CD14-positive monocyte (primary cell): ENCODE results near the gene CNST. TPM values are rescaled to one million over a fixed set of nuclear protein-coding genes. Genes with fewer than 3 reads are reported as not detected.

Source experiments
- DNase-seq, 3 donors: peaks; one replicate each; pipeline ENCODE4 v3.0.0-alpha.2; 2011 to 2022
- H2AFZ ChIP-seq: 2 replicates; pipeline ENCODE4 v1.6.0; 2012; ENCODE audit warnings: mild to moderate bottlenecking, low read depth, low read length, inconsistent platforms; ENCODE audit not compliant: insufficient read depth, poor library complexity, severe bottlenecking
- H3K27ac ChIP-seq, 2 donors: 1 replicate in 1 of 2; 2 replicates in 1 of 2; pipeline ENCODE4 v1.5.1; 2012 to 2013; ENCODE audit warnings: low read length in 2 of 2, control low read depth in 1 of 2, inconsistent platforms in 1 of 2, low read depth in 1 of 2, mild to moderate bottlenecking in 1 of 2
- H3K27me3 ChIP-seq, 2 donors: one replicate each; pipeline versions ENCODE4 v1.6.0 to v1.6.1; 2011 to 2013; ENCODE audit warnings: low read length in 2 of 2; ENCODE audit not compliant: control insufficient read depth in 2 of 2, insufficient read depth in 2 of 2
- H3K36me3 ChIP-seq, 2 donors: replicated peaks in 1 of 2; 1 replicate in 1 of 2; 2 replicates in 1 of 2; pipeline versions ENCODE4 v1.5.1 to v1.6.1; 2012 to 2013; ENCODE audit warnings: low read length in 2 of 2, control low read depth in 1 of 2, inconsistent platforms in 1 of 2, mild to moderate bottlenecking in 1 of 2; ENCODE audit not compliant: insufficient read depth in 2 of 2, control insufficient read depth in 1 of 2
- H3K4me1 ChIP-seq, 2 donors: 1 replicate in 1 of 2; 2 replicates in 1 of 2; pipeline versions ENCODE4 v1.5.1 to v1.6.1; 2012 to 2013; ENCODE audit warnings: low read length in 2 of 2, control low read depth in 1 of 2, inconsistent platforms in 1 of 2, mild to moderate bottlenecking in 1 of 2, moderate library complexity in 1 of 2; ENCODE audit not compliant: insufficient read depth in 2 of 2, control insufficient read depth in 1 of 2
- H3K4me2 ChIP-seq: replicated peaks from 2 replicates; pipeline ENCODE3; 2012; ENCODE audit warnings: low read length, moderate library complexity, mild to moderate bottlenecking; ENCODE audit not compliant: poor library complexity, severe bottlenecking; ENCODE audit errors: extremely low read depth
- H3K4me3 ChIP-seq, 3 experiments: fragments of 200-600 bp in 1 of 3; sonication (generic) in 1 of 3; replicated peaks in 1 of 3; 1 replicate in 2 of 3; 2 replicates in 1 of 3; pipeline ENCODE4 v1.5.1; 2011 to 2013; ENCODE audit warnings: low read length in 3 of 3, mild to moderate bottlenecking in 3 of 3, control low read depth in 2 of 3, low read depth in 2 of 3, inconsistent platforms in 1 of 3, moderate library complexity in 1 of 3
- H3K79me2 ChIP-seq: 2 replicates; pipeline ENCODE4 v1.6.0; 2012; ENCODE audit warnings: mild to moderate bottlenecking, control low read depth, inconsistent platforms, low read length, moderate library complexity; ENCODE audit not compliant: insufficient read depth
- H3K9ac ChIP-seq: 2 replicates; pipeline ENCODE4 v1.6.0; 2017; ENCODE audit warnings: low read length, mild to moderate bottlenecking; ENCODE audit not compliant: insufficient read depth, poor library complexity, severe bottlenecking
- H3K9me3 ChIP-seq, 2 donors: replicated peaks in 1 of 2; 1 replicate in 1 of 2; 2 replicates in 1 of 2; pipeline versions ENCODE4 v1.5.1 to v1.6.1; 2012 to 2013; ENCODE audit warnings: low read length in 2 of 2, control low read depth in 1 of 2; ENCODE audit not compliant: control insufficient read depth in 1 of 2, insufficient read depth in 1 of 2
- H4K20me1 ChIP-seq: 2 replicates; pipeline ENCODE4 v1.6.0; 2012; ENCODE audit warnings: mild to moderate bottlenecking, low read length, control low read depth, moderate library complexity; ENCODE audit not compliant: insufficient read depth
- H3K27ac Mint-ChIP-seq, 7 donors: one replicate each; pipeline ENCODE4 v1.8.0; 2020; ENCODE audit warnings: mild to moderate bottlenecking in 7 of 7, mixed read lengths in 7 of 7, moderate library complexity in 6 of 7, inconsistent platforms in 2 of 7
- H3K27me3 Mint-ChIP-seq, 3 donors: one replicate each; pipeline ENCODE4 v1.8.0; 2021 to 2022; ENCODE audit warnings: low read depth in 3 of 3, mild to moderate bottlenecking in 3 of 3, mixed read lengths in 3 of 3, moderate library complexity in 3 of 3, inconsistent platforms in 1 of 3
- H3K36me3 Mint-ChIP-seq, 2 donors: one replicate each; pipeline ENCODE4 v1.8.0; 2020; ENCODE audit warnings: mixed read lengths in 2 of 2, inconsistent platforms in 1 of 2, mild to moderate bottlenecking in 1 of 2
- H3K4me1 Mint-ChIP-seq: one replicate; pipeline ENCODE4 v1.8.0; 2020; ENCODE audit warnings: mild to moderate bottlenecking, mixed read lengths
- H3K4me3 Mint-ChIP-seq, 2 donors: one replicate each; pipeline ENCODE4 v1.8.0; 2020; ENCODE audit warnings: mild to moderate bottlenecking in 2 of 2, mixed read lengths in 2 of 2, moderate library complexity in 1 of 2
- H3K9me3 Mint-ChIP-seq, 7 donors: one replicate each; pipeline ENCODE4 v1.8.0; 2020 to 2022; ENCODE audit warnings: mixed read lengths in 7 of 7, mild to moderate bottlenecking in 6 of 7, moderate library complexity in 6 of 7, inconsistent platforms in 2 of 7
- CTCF ChIP-seq: fragments of 200-600 bp; IDR thresholded peaks from one replicate; pipeline ENCODE4 v1.8.0; 2022; ENCODE audit warnings: antibody characterized with exemption, mild to moderate bottlenecking
- WGBS: methylation state at CpG from one replicate; pipeline ENCODE4 v1.1.5; 2013; ENCODE audit warnings: missing lambda C conversion rate; ENCODE audit not compliant: insufficient coverage; 5-methylcytosine and 5-hydroxymethylcytosine counted together
- intact Hi-C, 2 donors: fragments of 100-400 bp; cut with micrococcal nuclease; formaldehyde crosslinking; loops; one replicate each; pipeline versions ENCODE4 v1.15.0 to v1.15.1; 2023
- polyA plus RNA-seq, 3 donors: library from polyadenylated mRNA; depleted of rRNA in 1 of 3; unstranded in 2 of 3; stranded (reverse) in 1 of 3; fragments of 300-500 nt in 2 of 3; fragments of >200 nt in 1 of 3; fragmentation: Illumina TruSeq in 2 of 3; gene quantifications; 1 replicate in 2 of 3; 2 replicates in 1 of 3; pipeline ENCODE4 v1.2.3, GENCODE V29; 2012 to 2021

The CNST gene
- polyA plus RNA-seq, 3 donors: 11.0 to 14.1 (median 13.7) TPM

- Histone ChIP-seq H3K79me2 (no peaks in the 10 kb centered on the region), H3K36me3 (peaks cover 14 to 48% of the 10 kb centered on the region in 2 donors), H3K9ac (no peak overlapping the region), H3K9me3 (no peaks in the 10 kb centered on the region), H3K27me3 (no peaks in the 10 kb centered on the region), H3K27ac (no peak overlapping the region), H3K4me2 (no peak overlapping the region), H4K20me1 (no peaks in the 10 kb centered on the region), H2AFZ (no peak overlapping the region), H3K4me3 (no peak overlapping the region), H3K4me1 (no peaks in the 10 kb centered on the region)
- Mint-ChIP-seq H3K36me3 (peaks cover 46 to 48% of the 10 kb centered on the region in 2 donors), H3K9me3 (no peaks in the 10 kb centered on the region), H3K27ac (no peak overlapping the region), H3K4me3 (no peak overlapping the region), H3K27me3 (peaks cover 0 to 1% (median 0%) of the 10 kb centered on the region in 3 donors), H3K4me1 (no peaks in the 10 kb centered on the region)
- intact Hi-C loops: no loop called here
- 100% methylated on average over 5 of the region's 6 CpGs for WGBS
- TF ChIP-seq CTCF: no peak
- DNase-seq: no peak
These were observed 103.4 kb downstream of the CNST start for GRCh38 chr1:246669659-246670058.

- no peak for DNase-seq
- no peak overlapping the region for H3K4me3 ChIP-seq
- no peak for TF ChIP-seq CTCF
- 100% methylated on average over 2 of the region's 8 CpGs for WGBS
- no peak overlapping the region for H3K27ac Mint-ChIP-seq
- H3K9me3 ChIP-seq: no peaks in the 10 kb centered on the region
- intact Hi-C loops: no loop called here
- peaks cover 0 to 5% (median 0%) of the 10 kb centered on the region in 7 donors for H3K9me3 Mint-ChIP-seq
- H3K4me1 Mint-ChIP-seq: peaks cover 3% of the 10 kb centered on the region
- H4K20me1 ChIP-seq: no peaks in the 10 kb centered on the region
- H3K79me2 ChIP-seq: no peaks in the 10 kb centered on the region
- H3K9ac ChIP-seq: no peak overlapping the region
- H3K27me3 Mint-ChIP-seq: peaks cover 0 to 1% (median 0%) of the 10 kb centered on the region in 3 donors
- H3K4me3 Mint-ChIP-seq: no peak overlapping the region
- H3K36me3 Mint-ChIP-seq: peaks cover 15 to 22% of the 10 kb centered on the region in 2 donors
- no peaks in the 10 kb centered on the region for H3K27me3 ChIP-seq
- no peak overlapping the region for H2AFZ ChIP-seq
- no peak overlapping the region for H3K4me2 ChIP-seq
- H3K36me3 ChIP-seq: peaks cover 4 to 17% of the 10 kb centered on the region in 2 donors
- no peaks in the 10 kb centered on the region for H3K4me1 ChIP-seq
- H3K27ac ChIP-seq: no peak overlapping the region
These were observed 107.8 kb downstream of the CNST start for GRCh38 chr1:246674049-246674448.
